Testis (tissue), 2 donors: ENCODE data around the gene KRTAP3-3.

Experiments
- CTCF ChIP-seq, 3 experiments: fragments of 450-650 bp in 2 of 3; fragments of 200-600 bp in 1 of 3; sonication (generic) in 1 of 3; IDR thresholded peaks; one replicate each; pipeline ENCODE4 v1.5.1; 2016 to 2019; ENCODE audit warnings: antibody characterized with exemption in 3 of 3, mild to moderate bottlenecking in 2 of 3, moderate library complexity in 1 of 3
- POLR2A ChIP-seq: fragments of 450-650 bp; IDR thresholded peaks from one replicate; pipeline ENCODE4 v1.6.1; 2017; ENCODE audit warnings: antibody characterized with exemption, mild to moderate bottlenecking, moderate library complexity

GRCh38 chr17:41013181-41013580, 19.2 kb upstream of the KRTAP3-3 start:
- TF ChIP-seq CTCF (IDR thresholded peaks at IDR 0.05) (no peak), POLR2A (no peak)
